Lower lobe of right lung (tissue), 2 donors: ENCODE data around the gene APBB1. TPM values are rescaled to one million over a fixed set of nuclear protein-coding genes. Genes with fewer than 3 reads are reported as not detected.

Experiments used
- ATAC-seq, 2 donors: fragments of 200-7000 bp; cut with Tn5 transposase; one replicate each; pipeline ENCODE4 v1.9.1; 2020 to 2022; ENCODE audit warnings: mild to moderate bottlenecking in 2 of 2, moderate library complexity in 2 of 2
- DNase-seq: peaks from one replicate; pipeline ENCODE4 v3.0.0-alpha.2; 2020
- H3K27ac ChIP-seq: fragments of 200-600 bp; one replicate; pipeline ENCODE4 v1.8.0; 2022
- H3K27me3 ChIP-seq: fragments of 200-600 bp; one replicate; pipeline ENCODE4 v1.8.0; 2022; ENCODE audit warnings: low read depth
- H3K36me3 ChIP-seq: fragments of 200-600 bp; one replicate; pipeline ENCODE4 v1.8.0; 2022; ENCODE audit warnings: mild to moderate bottlenecking
- H3K4me1 ChIP-seq: fragments of 200-600 bp; one replicate; pipeline ENCODE4 v1.8.0; 2022
- H3K4me3 ChIP-seq: fragments of 200-600 bp; one replicate; pipeline ENCODE4 v1.8.0; 2022; ENCODE audit warnings: mild to moderate bottlenecking
- H3K9me3 ChIP-seq: fragments of 200-600 bp; one replicate; pipeline ENCODE4 v1.8.0; 2022
- CTCF ChIP-seq: fragments of 200-600 bp; IDR thresholded peaks from one replicate; pipeline ENCODE4 v1.8.0; 2022; ENCODE audit warnings: antibody characterized with exemption, mild to moderate bottlenecking
- intact Hi-C: fragments of 100-400 bp; cut with DNase I; formaldehyde crosslinking; loops from one replicate; pipeline ENCODE4 v1.11.0; 2022
- total RNA-seq: library from RNA; stranded (reverse); fragmentation: NEBNext Ultra II Directional; extraction: Animal tissue kit (Norgen Biotek cat#: 25700); gene quantifications from one replicate; pipeline ENCODE4 v1.2.1, GENCODE V29; 2021
- donor health status: DM: no; HTN: yes; CAD: no; lungs with severe emphysema.

The APBB1 gene
- total RNA-seq, 1 donor from 2014 or later = 37.2 TPM

- no peak for TF ChIP-seq CTCF
- H3K4me1 ChIP-seq = peaks cover 32% of the 10 kb centered on the region
- H3K9me3 ChIP-seq = no peaks in the 10 kb centered on the region
- peak overlapping the region; percentile 81 for H3K4me3 ChIP-seq
- peaks cover 28% of the 10 kb centered on the region for H3K36me3 ChIP-seq
- no peak for ATAC-seq
- H3K27me3 ChIP-seq = no peaks in the 10 kb centered on the region
- intact Hi-C loops = no loop called here
- DNase-seq = no peak
- H3K27ac ChIP-seq = peak overlapping the region; percentile 82
Observed at GRCh38 chr11:6390718-6391469, 28.0 kb downstream of the APBB1 start.

GRCh38 chr11:6389905-6390717 is 28.8 kb downstream of the APBB1 start, which contains the start of gene SMPD1:
SMPD1 (plus strand) TSS chr11:6390474; CDS start chr11:6390599, 125 bp downstream.
- H3K4me3 ChIP-seq = peak within 1 kb of the TSS; percentile 81
- H3K9me3 ChIP-seq = no peaks in the 10 kb centered on the region
- ATAC-seq = peak; percentile 98
- DNase-seq = peak; percentile 97
- H3K27me3 ChIP-seq = no peaks in the 10 kb centered on the region
- TF ChIP-seq CTCF = no peak
- H3K27ac ChIP-seq = peak within 1 kb of the TSS; percentile 82
- peaks cover 24% of the 10 kb centered on the region for H3K36me3 ChIP-seq
- peaks cover 32% of the 10 kb centered on the region for H3K4me1 ChIP-seq
- intact Hi-C loops = no loop called here

- no peaks in the 10 kb centered on the region for H3K27me3 ChIP-seq
- peaks cover 32% of the 10 kb centered on the region for H3K4me1 ChIP-seq
- H3K4me3 ChIP-seq = no peak overlapping the region
- peaks cover 10% of the 10 kb centered on the region for H3K36me3 ChIP-seq
- no peak for TF ChIP-seq CTCF
- no peaks in the 10 kb centered on the region for H3K9me3 ChIP-seq
- DNase-seq = no peak
- H3K27ac ChIP-seq = peak overlapping the region; percentile 82
- no peak for ATAC-seq
- intact Hi-C loops = no loop called here
Observed at GRCh38 chr11:6388748-6389147, 30.1 kb downstream of the APBB1 start.

- ATAC-seq = no peak
- intact Hi-C loops = no loop called here
Observed at GRCh38 chr11:6387811-6388599, 30.9 kb downstream of the APBB1 start.

More at GRCh38 chr11:6387811-6388599, 30.9 kb downstream of the APBB1 start:
- Histone ChIP-seq H3K9me3 (no peaks in the 10 kb centered on the region), H3K27me3 (no peaks in the 10 kb centered on the region), H3K4me1 (peaks cover 32% of the 10 kb centered on the region), H3K36me3 (peaks cover 5% of the 10 kb centered on the region), H3K27ac (peak overlapping the region; percentile 56), H3K4me3 (no peak overlapping the region)
- DNase-seq = no peak
- no peak for TF ChIP-seq CTCF
